HG03521 (cell line): ENCODE results near the gene DPEP2NB.
"Not testable (repeated sequence)": the region's sequence is repeated elsewhere in the genome, so short reads cannot be mapped to it uniquely, and the experiment has no call there.

Experiments
- ATAC-seq: cut with Tn5 transposase; IDR thresholded peaks from one replicate; pipeline ENCODE4 v1.9.1; 2021; ENCODE audit warnings: mild to moderate bottlenecking, moderate library complexity; ENCODE audit not compliant: unreplicated experiment

DPEP2NB gene, protein sequence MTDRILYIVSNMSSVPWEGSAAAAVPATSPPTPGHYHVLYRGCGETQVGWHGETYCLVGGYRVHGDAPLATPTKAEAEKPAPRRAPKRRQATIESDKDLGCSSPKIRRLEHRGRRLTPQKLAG

DNA sequence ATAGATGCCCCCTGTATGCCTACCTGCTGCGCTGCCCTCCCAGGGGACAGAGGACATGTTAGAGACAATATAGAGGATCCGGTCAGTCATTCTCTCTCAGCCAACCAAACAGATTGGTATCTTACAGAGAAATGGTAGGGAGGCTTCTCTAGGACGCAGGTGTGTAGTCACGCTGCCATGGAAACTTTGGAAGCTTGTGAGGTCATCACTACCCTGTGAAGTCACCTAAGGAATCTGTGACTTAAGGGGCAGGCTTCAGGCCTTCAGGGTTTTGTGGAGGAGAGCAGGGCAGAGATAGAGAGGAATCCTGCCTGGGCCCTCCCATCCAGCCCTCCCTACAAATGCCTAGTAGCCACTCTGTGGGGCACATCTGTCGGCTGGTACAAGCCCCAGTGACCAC is at the start of gene DPEP2NB:
DPEP2NB (minus strand) TSS at position 231 of the 400 bp plus-strand sequence; CDS start at position 90, 141 bp downstream.
- ATAC-seq: no peak

GRCh38 chr16:68064791-68065365 is 49.2 kb upstream of the DPEP2NB start:
- ATAC-seq: no peak

- no peak for ATAC-seq
Measured at GRCh38 chr16:68062910-68063393, 47.2 kb upstream of the DPEP2NB start.

GRCh38 chr16:68061396-68061795 is 45.7 kb upstream of the DPEP2NB start:
- no peak for ATAC-seq

- no peak for ATAC-seq
Measured at GRCh38 chr16:68059804-68060203, 44.1 kb upstream of the DPEP2NB start.

GRCh38 chr16:68055395-68055794 is 39.7 kb upstream of the DPEP2NB start:
- ATAC-seq: no peak

GRCh38 chr16:68049449-68049848 is 33.7 kb upstream of the DPEP2NB start:
- no peak for ATAC-seq

DNA sequence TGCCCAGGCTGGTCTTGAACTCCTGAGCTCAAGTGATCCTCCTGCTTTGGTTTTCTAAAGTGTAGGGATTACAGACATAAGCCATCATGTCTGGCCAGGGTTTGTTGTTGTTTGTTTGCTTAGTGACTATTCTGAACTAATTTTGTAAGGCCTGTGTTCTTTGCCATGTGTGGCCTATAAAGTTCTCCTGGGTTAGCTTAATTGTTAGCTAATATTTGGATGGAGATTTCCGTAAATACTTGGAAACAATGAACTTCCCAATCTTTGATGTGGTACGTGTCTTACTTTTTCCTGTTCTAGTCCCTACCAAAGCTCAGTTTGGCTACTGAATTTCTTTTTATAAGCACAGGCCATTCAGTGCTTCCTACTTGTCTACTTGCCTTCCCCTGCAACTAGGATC is 32.3 kb upstream of the DPEP2NB start:
- no peak for ATAC-seq

DNA sequence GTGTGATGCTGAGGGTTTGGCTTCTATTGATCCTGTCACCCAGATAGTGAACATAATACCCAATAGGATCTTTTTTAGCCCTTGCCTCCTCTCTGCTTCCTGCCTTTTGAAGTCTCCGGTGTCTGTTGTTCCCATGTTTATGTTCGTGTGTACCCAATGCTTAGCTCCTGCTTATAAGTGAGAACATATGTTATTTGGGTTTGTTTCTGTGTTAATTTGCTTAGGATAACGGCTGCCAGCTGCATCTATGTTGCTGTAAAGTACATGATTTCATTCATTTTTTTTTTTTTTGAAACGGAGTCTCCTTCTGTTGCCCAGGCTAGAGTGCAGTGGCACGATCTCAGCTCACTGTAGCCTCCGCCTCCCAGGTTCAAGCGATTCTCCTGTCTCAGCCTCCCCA is 30.4 kb upstream of the DPEP2NB start:
- ATAC-seq: no peak

DNA sequence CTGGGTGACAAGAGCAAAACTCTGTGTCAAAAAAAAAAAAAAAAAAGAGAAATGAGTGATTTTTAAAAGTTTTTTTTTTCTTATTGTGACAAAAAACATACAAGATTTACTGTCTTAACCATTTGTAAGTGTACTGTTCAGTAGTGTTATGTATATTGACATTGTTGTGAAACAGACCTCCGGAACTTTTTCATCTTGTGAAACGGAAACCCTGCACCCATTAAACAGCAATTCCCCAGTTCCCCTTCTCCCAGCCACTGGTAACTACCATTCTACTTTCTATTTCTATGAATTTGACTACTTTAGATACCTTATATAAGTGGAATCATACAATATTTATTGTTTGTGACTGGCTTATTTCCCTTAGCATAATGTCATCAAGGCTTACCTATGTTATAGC is 26.1 kb upstream of the DPEP2NB start:
- no peak for ATAC-seq

DNA sequence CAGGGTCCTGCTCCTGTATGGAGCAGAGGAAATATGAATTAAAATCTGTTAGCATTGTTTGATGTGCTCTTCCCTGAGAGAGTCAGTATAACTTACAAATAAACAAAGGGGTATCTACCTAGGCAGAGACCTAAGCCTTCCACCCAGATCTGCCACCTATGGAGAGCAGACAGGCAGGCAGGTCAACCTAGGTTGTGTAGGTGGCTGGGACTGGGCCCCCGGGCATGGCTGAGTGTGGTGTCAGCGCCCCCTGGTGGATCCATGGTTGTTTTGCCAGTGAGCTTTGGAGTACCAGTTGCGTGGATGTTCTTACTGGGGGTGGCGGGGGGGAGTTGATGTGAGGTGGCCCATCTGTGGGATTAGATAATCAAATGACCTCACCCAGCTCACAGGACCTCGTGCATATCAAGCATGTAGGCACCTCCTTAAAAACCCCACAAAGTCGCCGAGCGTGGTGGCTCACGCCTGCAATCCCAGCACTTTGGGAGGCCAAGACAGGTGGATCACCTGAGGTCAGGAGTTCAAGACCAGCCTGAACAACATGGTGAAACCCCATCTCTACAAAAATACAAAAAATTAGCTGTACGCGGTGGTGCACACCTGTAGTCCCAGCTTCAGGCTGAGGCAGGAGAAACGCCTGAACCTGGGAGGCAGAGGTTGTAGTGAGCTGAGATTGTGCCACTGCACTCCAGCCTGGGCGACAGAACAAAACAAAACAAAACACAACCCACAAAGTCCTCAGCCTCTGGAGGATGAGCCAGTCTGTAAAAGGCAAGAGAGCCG is 25.0 kb upstream of the DPEP2NB start:
- ATAC-seq: no peak

GRCh38 chr16:68037841-68038597 is 22.3 kb upstream of the DPEP2NB start:
- no peak for ATAC-seq

GRCh38 chr16:68035227-68035626 is 19.5 kb upstream of the DPEP2NB start:
- no peak for ATAC-seq

- no peak for ATAC-seq
Measured at GRCh38 chr16:68033101-68033500, 17.4 kb upstream of the DPEP2NB start.

DNA sequence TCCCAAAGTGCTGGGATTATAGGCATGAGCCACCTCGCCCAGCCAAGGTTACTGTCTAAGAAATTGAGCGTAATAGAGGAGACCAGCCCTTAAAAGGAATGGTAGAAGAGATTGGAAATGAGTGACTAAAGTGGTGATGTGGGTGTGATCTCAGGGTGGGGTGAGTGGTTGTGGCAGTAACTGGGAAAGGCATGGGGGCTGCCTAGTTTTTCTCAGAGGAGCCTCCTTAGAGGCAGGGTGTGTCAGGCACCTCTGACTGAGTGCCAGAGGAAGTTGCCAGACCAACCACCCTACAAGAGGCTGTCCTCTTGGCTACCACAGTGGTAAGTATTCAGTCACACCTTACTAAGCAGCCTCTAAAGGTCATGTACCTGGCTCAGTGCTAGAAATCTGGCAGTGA is 16.2 kb upstream of the DPEP2NB start:
- no peak for ATAC-seq

- not testable (repeated sequence) for ATAC-seq
Measured at GRCh38 chr16:68030108-68030507, 14.4 kb upstream of the DPEP2NB start.

DNA sequence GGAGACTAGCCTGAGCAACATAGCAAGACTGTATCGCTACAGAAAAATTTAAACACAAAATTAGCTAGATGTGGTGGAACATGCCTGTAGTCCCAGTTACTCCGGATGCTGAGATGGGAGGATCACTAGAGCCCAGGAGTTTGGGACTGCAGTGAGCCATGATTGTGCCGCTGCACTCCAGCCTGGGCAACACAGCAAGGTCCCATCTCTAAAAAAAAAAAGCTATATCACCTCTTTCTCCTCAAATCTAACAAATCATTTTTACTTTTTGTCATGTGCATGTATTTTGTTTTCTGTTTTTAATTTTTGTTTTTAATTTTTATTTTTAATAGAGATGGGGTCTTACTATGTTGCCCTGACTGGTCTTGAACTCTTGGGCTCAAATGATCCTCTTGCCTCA is 13.3 kb upstream of the DPEP2NB start:
- no peak for ATAC-seq

DNA sequence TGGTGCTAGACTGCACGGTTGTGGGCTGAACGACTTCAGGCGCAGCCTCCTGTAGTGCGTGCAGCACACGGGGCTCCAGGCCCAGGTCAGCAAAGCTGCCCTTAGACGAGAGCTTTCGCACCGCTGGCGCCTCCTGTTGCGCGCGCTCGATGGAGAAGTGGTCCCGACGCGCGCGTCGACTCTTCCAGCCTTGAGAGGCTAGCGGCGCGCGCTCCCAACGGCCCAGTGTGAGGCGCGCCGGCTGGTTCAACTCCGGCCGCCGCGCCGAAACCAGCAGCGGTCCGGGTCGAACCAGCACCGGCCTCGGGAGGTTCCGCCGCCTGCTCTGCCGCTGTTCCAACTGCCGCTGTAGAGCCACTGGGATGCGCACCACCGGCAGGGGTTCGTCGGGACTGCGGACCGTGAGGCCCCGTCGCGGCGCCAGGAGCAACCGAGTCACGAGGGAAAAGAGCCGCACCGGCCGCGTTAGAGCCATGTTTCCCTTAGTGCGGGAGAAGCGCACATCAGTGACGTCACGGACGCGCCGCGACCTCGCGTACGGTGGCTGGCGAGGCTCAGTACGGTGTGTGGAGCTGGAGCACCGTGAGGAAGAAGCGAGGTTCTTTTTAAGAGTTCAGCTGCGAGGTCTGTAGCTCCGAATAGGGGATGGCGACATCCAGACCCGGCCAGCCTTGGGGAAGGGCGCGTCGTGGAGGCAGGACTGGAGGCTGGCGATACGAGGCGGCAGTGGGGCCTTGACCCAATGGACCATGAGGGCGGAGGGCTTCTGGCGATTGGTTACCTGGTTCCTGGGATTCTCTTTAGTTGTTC is 7.2 kb upstream of the DPEP2NB start, which contains the start of the genes DDX28 and DUS2:
DDX28 (minus strand) TSS at position 505 of the 810 bp plus-strand sequence; CDS start at position 475, 30 bp downstream.
DUS2 (plus strand) TSS at position 557 of the 810 bp plus-strand sequence. CDS start 14,740 bp downstream, outside the sequence.
- peak; percentile 73 for ATAC-seq

- peak; percentile 7 for ATAC-seq
Measured at GRCh38 chr16:68022278-68022727, 6.6 kb upstream of the DPEP2NB start.

- no peak for ATAC-seq
Measured at GRCh38 chr16:68021490-68021889, 5.8 kb upstream of the DPEP2NB start.
